ENCODE results near the gene AGR2.

AGR2 gene

DNA sequence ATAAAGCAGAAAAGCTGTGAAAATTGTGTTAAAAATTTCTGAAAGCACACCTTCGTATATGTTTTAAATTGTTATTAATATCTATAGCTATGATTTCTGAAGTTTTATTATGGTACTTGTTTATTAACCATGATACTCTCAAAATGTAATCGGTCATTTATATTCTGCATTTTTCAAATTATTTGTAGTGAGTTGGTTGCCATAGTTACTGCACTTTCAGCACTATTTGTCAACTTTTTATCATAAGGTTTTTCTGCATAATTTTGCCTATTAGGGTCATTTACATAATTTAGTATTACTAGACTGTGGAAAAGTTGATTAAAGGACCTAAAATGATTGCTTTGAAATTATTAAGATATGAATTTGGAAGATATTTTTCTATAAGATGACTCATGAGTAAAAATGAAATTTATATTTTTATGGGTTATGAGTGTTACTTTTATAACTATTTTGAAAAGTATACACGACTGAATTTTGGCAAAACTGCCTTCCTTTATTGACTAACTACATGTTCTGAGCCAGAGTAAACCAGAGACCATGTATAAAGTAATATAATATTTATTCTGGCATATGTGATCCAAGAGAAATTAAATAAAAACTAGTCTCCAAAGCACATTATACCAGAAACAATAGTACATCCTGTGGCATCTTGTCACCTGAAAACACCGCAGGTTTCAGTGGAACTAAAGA is 7.9 kb upstream of the AGR2 start:
- DNase-seq, result no peak

DNA sequence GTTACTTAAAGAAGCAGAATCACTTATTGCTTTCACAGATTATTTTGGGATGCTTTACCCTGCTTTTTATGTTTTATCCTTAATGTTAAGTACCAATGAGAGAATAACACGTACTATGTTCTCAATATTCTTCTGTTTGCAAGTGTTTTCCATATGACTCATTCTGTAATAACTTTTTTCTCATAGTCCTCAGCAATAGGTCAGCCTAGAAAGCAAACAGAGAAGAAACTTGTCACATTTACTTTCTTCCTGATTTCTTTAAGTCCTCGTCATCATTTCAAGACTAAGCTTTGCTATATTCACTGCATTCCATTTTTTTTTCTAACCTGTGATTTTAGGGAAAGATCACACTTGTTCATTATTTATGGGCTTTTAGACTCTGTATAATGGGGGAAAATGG is 6.8 kb upstream of the AGR2 start:
- DNase-seq, result no peak

DNA sequence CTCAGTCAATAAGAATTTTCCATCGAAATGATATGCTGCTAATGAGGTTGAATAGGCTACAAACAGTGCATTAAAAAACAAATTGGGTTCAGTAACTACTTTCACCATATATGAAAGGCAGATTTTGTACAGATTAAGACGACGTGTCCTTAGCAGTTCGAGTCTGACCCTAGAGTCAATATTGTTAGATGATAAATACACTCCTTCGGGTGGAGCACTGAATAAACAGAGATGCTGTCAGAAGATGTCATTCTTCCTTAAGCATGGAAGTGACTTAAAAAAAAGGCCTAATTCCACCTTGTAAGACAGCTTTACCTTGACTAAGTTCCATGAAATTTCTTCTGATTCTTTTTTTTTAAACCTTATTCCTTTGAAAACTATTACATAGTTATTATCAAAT is 5.8 kb upstream of the AGR2 start:
- DNase-seq, result no peak

DNA sequence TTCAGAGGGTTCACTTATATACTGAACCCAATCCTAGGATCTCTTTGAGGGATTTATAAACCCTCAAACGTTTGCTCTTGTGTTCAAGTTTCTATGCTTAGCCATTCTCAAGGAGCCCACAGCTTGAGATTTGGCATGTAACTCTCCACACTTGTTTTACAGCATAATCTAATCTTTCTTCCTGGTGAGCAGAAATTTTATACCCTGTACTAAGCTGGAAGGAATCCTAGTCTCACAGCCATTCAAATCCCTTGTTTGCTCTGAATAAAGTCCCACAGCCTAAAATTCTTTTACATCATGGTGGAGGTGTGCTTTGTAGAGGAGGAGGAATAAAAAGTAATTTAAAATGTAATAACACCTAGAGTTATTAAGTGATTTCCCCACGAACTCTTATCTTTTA is 5.3 kb upstream of the AGR2 start:
- no peak for DNase-seq

DNA sequence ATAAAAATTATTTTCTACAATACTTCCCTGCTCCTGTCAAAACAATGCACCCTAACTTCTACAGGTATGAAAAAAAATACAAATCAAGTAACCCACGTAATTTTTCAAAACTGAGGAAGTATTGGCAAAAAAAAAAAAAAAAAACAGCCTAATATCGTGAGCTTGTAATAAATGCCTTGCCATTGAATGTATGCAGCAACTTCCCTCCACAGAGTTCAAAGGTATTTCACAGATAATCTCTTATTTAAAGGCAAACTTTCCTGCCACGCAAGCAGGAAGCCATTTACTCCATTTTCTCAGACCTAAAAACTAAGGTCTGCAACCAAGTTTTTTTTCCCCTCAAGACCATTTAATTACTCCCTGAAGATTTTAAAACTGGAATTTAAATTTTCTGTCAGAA is 642 bp upstream of the AGR2 start:
- no peak for DNase-seq

DNA sequence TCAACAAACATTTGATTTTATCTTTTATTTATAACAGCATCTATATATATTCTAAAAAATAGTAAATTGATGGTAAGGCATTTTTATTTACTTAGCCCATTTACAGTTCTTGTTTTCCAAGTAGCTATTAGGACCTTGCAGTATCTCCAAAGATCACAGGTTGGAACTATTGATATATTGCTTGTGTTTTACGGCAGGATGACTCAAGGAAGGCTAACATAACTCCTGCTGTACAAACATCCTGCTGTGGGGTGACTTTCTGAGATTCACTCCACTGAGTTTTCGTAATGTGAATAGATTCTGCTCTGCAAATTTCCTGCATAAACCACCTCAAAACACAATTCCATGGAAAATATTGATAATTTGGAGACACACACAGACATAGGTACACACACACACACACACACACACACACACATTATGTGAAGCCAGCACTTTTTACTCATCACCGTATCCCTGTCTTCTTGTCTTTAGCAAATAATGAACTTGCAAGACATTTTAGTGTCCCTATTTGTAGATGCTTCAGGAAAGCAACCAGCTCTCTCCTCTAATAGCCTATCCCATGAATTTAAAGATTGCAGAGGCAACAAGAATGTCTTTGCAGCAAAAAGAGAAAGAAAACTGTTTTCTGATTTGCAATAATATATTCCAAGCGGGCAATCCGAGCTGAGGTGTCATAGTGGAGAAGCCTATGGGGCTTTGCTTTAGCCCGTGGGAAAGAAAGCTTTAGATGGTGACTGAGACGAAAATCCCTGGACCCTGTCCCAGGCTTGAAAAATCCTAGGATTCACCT is 722 bp downstream of the AGR2 start:
- DNase-seq, result no peak

DNA sequence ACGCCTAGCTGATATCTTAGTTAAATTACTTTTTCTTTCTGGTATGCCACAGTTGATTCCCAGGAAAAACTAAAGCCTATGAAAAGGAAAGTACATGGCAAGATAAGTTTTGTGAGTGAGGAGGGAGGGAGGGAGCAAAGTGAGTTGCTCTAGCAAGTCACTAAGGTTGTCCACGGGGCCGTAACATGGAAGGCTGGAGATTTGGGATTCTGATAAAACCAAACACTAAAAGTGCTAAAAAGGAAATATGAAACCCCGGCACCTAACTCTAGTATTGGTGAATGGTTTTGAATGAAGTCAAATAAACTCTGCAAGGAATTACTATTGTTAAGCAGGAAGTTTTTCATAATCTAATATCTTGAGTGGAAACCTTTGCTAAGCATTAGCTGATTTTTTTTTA is 1.7 kb downstream of the AGR2 start:
- no peak for DNase-seq

DNA sequence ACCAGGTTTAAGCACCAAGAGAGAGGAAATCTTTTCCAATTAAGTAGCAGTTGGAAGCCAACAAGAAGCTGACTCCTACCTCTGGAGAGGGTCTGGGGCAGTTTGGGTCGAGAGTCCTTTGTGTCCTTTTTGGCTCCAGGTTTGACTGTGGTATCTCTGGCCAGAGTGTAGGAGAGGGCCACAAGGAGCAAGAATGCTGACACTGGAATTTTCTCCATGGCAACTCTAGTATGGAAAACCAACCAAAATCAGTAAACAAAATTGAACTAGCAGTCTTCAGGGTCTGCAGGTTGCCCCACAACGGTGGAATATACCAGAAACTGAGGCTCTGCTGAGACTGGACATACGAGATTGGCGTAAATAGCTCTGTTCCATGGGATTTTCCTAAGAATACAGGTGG is 3.2 kb downstream of the AGR2 start:
- no peak for DNase-seq

DNA sequence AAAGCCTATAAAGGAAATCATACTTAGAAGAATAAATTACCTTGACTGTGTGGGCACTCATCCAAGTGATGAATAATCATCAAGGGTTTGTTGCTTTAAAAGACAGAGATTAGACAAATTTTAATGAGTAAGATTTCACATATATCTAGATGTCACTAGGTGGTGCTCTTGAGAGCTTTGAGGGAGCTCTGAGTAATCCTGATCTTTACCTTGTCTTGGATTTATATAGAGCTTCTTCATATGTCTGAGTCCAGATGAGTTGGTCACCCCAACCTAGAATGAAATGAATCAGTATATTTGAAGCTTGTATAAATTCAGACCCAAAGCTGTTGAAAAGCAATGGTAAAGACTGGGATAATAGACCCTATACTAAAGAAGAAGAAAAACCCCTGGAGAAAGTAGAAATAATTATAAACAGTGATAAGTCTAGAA is 3.7 kb downstream of the AGR2 start:
- DNase-seq, result no peak

DNA sequence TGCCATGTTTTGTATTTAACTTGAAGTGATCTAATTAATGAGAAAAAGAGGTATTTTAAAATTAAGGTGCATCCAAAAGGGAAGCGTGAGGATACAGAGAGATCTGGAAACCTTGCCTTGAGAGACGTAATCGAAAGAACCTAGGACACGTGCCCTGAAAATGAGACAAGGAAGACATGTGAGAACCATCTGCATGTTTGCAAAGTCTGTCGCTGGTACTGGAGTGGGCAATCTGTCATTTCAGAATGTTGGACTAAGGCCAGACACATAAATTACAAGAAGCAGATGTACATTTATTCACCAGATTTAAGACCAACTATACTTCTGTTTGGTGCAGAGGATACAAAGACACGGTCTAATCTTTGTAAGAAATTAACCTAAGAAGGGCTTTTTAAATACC is 9.2 kb downstream of the AGR2 start:
- DNase-seq, result no peak

DNA sequence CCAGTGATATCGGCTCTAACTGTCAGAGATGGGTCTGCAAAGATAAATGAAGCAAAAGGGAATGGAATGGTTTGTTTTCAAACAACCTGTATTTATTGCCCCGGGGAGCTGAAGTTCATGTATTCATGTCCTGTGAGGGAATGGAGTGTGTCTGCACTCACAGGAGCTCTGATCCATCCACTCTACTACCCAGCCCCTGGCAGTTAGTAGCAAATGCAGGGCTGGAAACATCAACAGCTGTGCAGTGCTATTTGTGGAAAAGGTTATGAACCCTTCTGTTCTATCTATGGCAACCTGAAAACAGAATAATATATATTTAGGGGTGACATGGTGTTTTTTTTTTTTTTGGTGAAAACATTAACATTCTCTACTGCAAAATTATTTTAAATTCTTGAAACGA is 9.8 kb downstream of the AGR2 start:
- DNase-seq, result no peak

DNA sequence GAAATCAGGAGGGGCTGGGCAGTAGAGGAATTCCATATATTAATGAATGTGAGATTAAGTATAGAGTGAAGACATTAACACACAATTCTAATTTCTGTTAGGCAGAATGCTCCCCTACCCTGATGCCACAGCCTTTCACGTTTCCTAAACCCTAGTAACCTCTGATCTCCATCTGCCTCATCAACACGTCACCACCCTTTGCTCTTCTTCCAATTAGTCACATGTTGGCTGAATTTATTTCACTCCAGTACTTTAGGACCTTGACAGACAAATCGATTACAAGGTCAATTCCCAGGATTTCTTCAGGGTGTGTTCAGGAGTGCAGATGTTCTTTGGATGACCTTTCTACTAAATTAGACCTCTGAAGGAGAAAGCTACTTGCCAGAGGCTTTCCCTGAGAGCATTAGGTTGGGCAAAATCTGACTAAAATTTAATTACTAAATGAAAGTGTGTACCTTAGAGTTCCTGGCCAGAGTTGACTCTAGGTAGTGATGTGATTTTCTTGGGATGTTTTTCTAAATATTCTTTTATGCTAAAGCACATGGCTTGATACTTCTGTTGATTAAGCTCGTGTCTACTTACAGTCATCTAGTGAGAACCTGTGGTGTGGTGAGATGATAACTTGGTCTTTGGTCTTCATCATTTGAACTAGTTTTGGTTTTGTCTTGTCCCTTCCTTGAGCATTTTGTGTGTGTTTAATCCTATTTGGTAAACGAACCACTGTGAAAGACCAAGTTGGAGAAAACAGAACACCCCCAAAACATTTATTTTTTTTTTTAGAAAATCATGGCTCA is 12.7 kb downstream of the AGR2 start:
- no peak for DNase-seq

DNA sequence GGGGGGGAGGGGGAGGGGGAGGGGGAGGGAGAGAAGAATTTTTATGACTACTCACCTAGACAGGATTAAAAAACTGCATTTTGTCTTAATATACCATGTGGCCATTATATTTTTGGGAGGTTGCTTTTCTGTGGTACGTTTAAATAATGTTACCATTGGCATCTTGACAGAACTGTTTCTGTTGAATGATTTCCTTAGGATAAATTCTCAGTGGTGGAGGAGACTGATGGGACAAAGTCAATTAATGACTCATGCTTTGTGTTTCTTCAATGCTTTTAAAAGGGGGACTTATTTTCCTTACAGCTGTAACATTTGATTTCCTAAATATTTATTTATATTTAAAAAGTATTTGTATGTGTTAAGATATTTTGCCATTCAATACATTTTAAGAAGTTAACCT is 13.7 kb downstream of the AGR2 start:
- no peak for DNase-seq

DNA sequence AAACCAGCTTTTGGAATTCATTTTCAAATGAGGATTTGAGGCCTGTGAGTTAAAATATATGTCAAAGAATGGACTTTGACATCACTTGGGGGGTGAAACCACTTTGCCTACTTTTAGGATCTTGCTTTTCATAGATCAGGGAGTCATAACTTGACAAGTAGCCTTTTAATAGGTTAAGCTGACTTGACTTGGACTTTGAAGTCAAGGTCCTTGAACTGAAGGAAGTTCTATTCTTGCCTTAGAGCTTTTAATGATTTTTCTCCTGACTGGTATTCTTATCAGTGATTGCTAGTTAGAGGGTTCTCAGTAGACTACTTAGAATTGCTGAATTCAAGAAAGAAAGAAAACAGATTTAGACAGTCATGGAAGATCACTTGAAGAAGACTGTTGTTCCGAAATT is 17.7 kb downstream of the AGR2 start:
- no peak for DNase-seq

DNA sequence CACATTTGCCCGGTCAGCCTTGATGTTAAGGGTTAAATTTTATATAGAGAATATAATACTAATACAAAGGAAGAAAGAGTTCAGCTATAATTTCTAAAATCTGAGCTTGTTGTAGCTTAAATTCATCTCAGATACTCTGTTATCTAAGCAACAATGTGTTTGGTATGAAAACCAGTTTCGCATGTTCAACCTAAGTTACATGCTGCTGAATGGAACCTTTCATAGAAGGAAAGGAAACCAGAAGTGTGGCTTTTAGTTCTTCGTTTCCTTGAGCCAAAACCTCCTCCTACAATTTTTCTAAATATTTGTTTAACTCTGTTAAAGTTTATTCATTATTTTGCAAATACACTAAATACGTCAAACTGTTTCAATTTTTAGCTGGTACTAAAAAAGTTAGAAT is 18.5 kb downstream of the AGR2 start:
- DNase-seq, result no peak

DNA sequence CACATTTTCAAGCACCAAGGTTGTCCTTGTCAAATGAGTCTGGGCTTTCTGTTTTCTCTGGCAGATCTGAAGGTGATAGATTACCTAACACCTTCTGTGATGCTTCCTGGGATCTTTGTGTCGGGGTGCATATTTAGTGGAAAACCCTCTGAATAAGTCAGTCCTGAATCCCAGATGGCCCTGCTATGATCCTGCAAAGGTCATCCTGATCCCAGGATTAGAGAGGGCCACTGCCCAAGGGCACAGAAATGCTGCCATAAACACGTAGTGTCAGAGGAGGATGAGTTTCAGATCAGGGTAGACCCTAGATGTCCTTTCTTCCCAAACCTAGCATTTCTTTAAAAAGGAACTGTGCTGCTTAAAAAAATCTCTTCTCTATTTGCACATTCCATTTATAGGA is 19.0 kb downstream of the AGR2 start:
- DNase-seq, result no peak

DNA sequence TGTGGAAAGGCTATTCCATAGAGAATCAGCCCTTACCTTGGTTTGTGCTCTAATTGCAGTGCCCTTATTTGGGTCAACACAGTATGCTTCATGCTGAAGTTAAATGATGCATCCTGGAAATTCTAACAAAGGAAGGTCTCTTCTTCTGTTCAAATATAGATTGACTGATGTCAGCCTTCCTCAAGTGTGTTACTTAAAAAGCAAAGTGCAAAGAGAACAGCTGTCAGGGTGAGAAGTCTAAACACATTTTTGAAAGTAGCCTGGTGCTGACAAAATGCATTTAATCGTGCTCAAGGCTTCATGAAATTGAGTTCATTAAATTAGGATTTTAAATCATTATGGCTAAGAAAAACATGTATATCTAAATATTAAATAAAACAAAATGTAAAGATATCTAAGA is 19.5 kb downstream of the AGR2 start:
- no peak for DNase-seq

DNA sequence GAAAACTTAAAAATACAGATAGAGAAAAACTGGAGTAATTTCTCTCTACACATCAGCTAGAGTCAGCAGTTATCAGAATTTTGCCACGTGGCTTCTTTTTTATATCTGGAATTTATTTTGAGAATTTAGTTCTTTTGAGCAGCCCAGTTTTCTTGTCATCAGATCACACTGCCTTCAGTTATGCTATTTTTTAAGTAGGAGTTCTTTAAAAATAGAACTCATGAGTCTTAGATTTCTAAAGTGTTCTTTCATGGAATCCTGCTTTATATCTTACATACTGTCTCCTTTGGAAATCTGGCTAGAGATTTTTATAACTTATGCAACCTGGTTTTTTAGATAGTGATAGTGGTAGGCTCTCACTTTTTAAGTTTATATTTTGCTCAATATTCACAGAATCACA is 24.2 kb downstream of the AGR2 start:
- DNase-seq, result no peak

DNA sequence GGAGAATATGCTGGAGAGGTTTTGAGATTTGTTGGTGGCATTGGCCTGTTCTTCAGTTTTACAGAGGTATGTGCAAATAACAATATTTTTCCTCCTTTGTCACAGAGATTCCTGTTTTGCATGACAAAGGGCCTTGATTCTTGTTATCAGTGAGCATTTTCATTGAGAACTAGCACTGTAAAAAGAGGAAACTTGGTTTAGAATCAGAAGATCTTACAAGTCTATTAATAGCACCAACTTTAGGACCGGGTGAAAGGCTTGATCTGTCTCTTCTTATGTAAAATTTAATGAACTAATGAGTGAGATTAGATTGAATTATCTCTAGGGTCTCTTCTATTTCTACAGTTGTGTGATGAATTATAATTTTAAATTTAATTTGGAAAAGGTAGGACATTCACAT is 25.7 kb downstream of the AGR2 start:
- no peak for DNase-seq

DNA sequence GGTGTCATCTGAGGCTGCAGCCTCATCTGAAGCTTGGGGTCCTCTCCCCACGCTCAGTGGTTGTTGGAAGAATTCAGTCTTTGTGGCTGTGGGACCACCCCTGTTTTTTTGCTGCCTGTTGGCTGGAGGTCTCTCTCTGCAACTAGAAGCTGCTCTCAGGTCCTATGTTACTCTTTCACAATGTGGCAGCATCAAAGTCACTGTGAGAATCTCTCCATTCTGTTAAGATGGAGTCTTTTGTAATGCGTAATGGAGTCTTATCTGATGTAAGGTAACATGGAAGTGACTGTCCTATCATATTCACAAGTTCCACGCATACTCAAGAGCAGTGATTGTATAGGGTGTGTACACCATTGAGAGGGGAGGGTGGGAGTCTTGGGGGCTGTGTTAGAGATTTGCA is 26.3 kb downstream of the AGR2 start:
- no peak for DNase-seq

DNA sequence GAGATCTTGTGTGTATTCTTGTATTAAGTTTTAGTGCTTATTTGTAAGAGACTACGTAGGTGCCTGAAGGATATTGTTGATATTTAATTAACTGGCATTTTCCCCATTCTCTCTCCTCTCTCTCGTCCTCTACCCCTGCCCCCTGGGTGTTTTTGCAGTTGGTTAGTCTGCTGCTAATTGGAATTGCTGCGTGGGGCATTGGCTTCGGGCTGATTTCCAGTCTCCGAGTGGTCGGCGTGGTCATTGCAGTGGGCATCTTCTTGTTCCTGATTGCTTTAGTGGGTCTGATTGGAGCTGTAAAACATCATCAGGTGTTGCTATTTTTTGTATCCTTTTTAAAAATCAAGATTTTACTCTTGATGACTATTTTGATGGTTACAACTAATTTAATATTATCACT is 28.7 kb downstream of the AGR2 start:
- DNase-seq, result no peak

DNA sequence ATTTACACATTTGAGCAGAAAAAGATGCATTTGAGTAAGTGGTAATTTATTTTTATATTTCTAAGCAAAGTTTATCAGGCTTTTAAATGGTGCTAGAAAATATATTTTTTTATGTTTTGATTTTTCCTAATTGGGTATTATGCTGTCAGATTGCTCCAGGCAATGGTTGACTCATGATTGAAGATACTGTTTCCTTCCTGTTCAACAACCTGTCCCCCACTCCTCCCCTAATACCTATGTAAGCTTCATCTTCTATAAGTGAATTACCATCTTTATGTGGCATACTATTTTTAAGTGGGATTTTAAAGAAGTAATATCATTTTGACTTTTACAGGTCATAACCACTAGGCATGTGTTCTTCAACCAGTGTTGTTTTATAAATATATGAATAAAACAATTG is 29.8 kb downstream of the AGR2 start:
- DNase-seq, result no peak

DNA sequence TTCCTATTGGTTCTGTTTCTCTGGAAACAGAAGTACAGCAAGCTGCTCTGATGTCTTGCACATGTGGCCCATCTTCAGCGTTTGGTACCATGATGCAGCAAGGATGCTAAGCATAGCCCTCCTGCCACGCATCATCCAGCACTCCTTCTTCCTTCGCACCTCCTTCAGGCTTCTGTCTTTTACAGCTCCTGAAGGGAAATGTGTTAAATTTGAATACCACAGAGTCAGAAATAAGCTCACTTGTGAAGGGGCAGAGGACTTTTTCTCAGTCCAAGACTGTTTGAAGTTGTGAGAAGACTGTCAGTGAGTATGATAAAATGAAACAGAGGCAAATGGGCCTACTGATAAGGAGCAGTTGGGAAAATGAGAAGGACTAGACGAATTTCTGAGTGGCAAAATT is 30.5 kb downstream of the AGR2 start:
- no peak for DNase-seq

DNA sequence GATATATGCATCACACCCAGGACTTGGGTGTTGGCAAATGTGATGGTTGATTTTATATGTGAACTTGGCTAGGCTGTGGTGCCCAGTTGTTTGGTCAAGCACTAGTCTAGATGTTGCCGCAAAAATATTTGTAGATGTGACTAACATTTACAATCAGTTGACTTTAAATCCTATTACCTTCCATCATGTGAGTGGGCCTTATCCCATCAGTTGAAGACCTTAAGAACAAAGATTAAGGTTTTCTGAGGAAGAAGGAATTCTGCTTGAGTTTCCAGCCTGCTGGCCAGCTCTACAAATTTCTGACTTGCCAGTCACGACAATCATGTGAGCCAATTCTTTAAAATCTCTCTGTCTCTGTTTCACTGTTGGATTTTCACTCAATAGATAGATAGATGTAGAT is 30.9 kb downstream of the AGR2 start:
- no peak for DNase-seq

Data from activated naive CD4-positive, alpha-beta T cell treated with Interleukin-2 at 50 U/mL for 16 hours (primary cell).